ENCODE data around the gene SLC23A2. TPM values are rescaled to one million over a fixed set of nuclear protein-coding genes. Genes with fewer than 3 reads are reported as not detected.
A peak's percentile ranks its signal among the peaks of the same experiment; 100 is the strongest.

Gene SLC23A2
- total RNA-seq, 1 experiment from 2014 or later: 14.6 TPM

- POLR2A ChIA-PET: no interaction called here
- no peaks in the 10 kb centered on the region for H3K27me3 ChIP-seq (ENCODE audit: control insufficient read depth, insufficient read depth, low read length)
- DNase-seq (ENCODE audit: low read depth, low spot score) (no peak), ATAC-seq (no peak)
- intact Hi-C loops (cut with micrococcal nuclease; ENCODE audit: unreplicated experiment): no loop called here
- H3K27ac ChIP-seq (ENCODE audit: low read length): no peak overlapping the region
- peaks cover 12% of the 10 kb centered on the region for H3K4me1 ChIP-seq (ENCODE audit: control insufficient read depth, insufficient read depth, low read length)
- CTCF ChIA-PET: no interaction called here
- no peaks in the 10 kb centered on the region for H3K9me3 ChIP-seq (ENCODE audit: control insufficient read depth, insufficient read depth, low read depth, low read length)
- in situ Hi-C loops (cut with HindIII; ENCODE audit: low pct_unique_long_range_greater_than_20kb, low sequenced_read_pairs): no loop called here
- TF ChIP-seq SIN3A (IDR thresholded peaks at IDR 0.05; ENCODE audit: borderline replicate concordance, insufficient read depth, low read depth, low read length) (no peak), TCF7L2 (IDR thresholded peaks at IDR 0.05; ENCODE audit: low read depth, low read length) (no peak), CTCF (IDR thresholded peaks at IDR 0.05) (no peak), POLR2AphosphoS5 (IDR thresholded peaks at IDR 0.05; ENCODE audit: low read depth, low read length) (no peak), REST (IDR thresholded peaks at IDR 0.05; ENCODE audit: insufficient read depth in 1 of 2, low read depth in 2 of 2, low read length in 1 of 2) (no peak)
- no peak overlapping the region for H3K4me3 ChIP-seq (ENCODE audit: low read depth in 2 of 2, low read length in 2 of 2)
- BruUV-seq (replicated peaks): no TSS peak
- H3K36me3 ChIP-seq (ENCODE audit: control insufficient read depth, insufficient read depth, low read length): no peaks in the 10 kb centered on the region; the same call in 1 of the 2 replicates
Measured at GRCh38 chr20:5003626-5004025, 2.3 kb upstream of the SLC23A2 start.

GRCh38 chr20:5002077-5002413 lies 735 bp upstream of the SLC23A2 start:
- Histone ChIP-seq H3K4me1 (ENCODE audit: control insufficient read depth, insufficient read depth, low read length) (peaks cover 12% of the 10 kb centered on the region), H3K4me3 (ENCODE audit: low read depth in 2 of 2, low read length in 2 of 2) (peak overlapping the region; percentile 75 to 78), H3K36me3 (ENCODE audit: control insufficient read depth, insufficient read depth, low read length) (no peaks in the 10 kb centered on the region; the same call in 1 of the 2 replicates), H3K9me3 (ENCODE audit: control insufficient read depth, insufficient read depth, low read depth, low read length) (no peaks in the 10 kb centered on the region), H3K27ac (ENCODE audit: low read length) (no peak overlapping the region), H3K27me3 (ENCODE audit: control insufficient read depth, insufficient read depth, low read length) (no peaks in the 10 kb centered on the region)
- TF ChIP-seq CTCF (IDR thresholded peaks at IDR 0.05) (no peak), SIN3A (IDR thresholded peaks at IDR 0.05; ENCODE audit: borderline replicate concordance, insufficient read depth, low read depth, low read length) (no peak)
- CTCF ChIA-PET: no interaction called here
- ATAC-seq (peak; percentile 37), DNase-seq (ENCODE audit: low read depth, low spot score) (no peak)
- POLR2A ChIA-PET: no interaction called here
- intact Hi-C loops (cut with micrococcal nuclease; ENCODE audit: unreplicated experiment): no loop called here
- in situ Hi-C loops (cut with HindIII; ENCODE audit: low pct_unique_long_range_greater_than_20kb, low sequenced_read_pairs): no loop called here
- BruUV-seq (replicated peaks): no TSS peak

Data from Panc1 (cell line).